Chondrocyte (in vitro differentiated cells): ENCODE results near the gene GRID2. TPM values are rescaled to one million over a fixed set of nuclear protein-coding genes. Genes with fewer than 3 reads are reported as not detected.

ENCODE experiments used
- DNase-seq: peaks from one replicate; pipeline ENCODE4 v3.0.0; 2021; ENCODE audit warnings: mixed read lengths, low spot score
- H3K27ac Mint-ChIP-seq: one replicate; pipeline ENCODE4 v1.8.0; 2021; ENCODE audit warnings: mild to moderate bottlenecking, moderate library complexity, mixed read lengths; ENCODE audit not compliant: unreplicated experiment
- H3K27me3 Mint-ChIP-seq: 2 replicates; pipeline ENCODE4 v1.8.0; 2021; ENCODE audit warnings: low read depth, mixed read lengths
- H3K36me3 Mint-ChIP-seq: 2 replicates; pipeline ENCODE4 v1.8.0; 2021; ENCODE audit warnings: low read depth, mixed read lengths
- H3K4me1 Mint-ChIP-seq: 2 replicates; pipeline ENCODE4 v1.8.0; 2021; ENCODE audit warnings: low read depth, mild to moderate bottlenecking, mixed read lengths
- H3K4me3 Mint-ChIP-seq: one replicate; pipeline ENCODE4 v1.8.0; 2021; ENCODE audit warnings: mild to moderate bottlenecking, moderate library complexity, mixed read lengths; ENCODE audit not compliant: unreplicated experiment
- H3K9me3 Mint-ChIP-seq: 2 replicates; pipeline ENCODE4 v1.8.0; 2021; ENCODE audit warnings: low read depth, mixed read lengths
- CTCF ChIP-seq: fragments of 200-600 bp; sonication (generic); IDR thresholded peaks from 2 replicates; pipeline ENCODE4 v1.5.0; 2021; ENCODE audit warnings: antibody characterized with exemption, mild to moderate bottlenecking, moderate library complexity
- total RNA-seq: library from RNA; stranded (reverse); gene quantifications from 3 replicates; pipeline ENCODE4 v1.2.1, GENCODE V29; 2021

Gene GRID2
- total RNA-seq, 1 donor from 2014 or later = not detected

GRCh38 chr4:93061826-93062225 lies 758.1 kb downstream of the GRID2 start:
- no peak for TF ChIP-seq CTCF
- DNase-seq = no peak
- H3K36me3 Mint-ChIP-seq = no peaks in the 10 kb centered on the region
- no peaks in the 10 kb centered on the region for H3K9me3 Mint-ChIP-seq
- peaks cover 18% of the 10 kb centered on the region for H3K27me3 Mint-ChIP-seq
- no peaks in the 10 kb centered on the region for H3K4me1 Mint-ChIP-seq
- H3K4me3 Mint-ChIP-seq = no peak overlapping the region
- no peak overlapping the region for H3K27ac Mint-ChIP-seq

GRCh38 chr4:93063325-93063724 lies 759.6 kb downstream of the GRID2 start:
- H3K27ac Mint-ChIP-seq = no peak overlapping the region
- no peaks in the 10 kb centered on the region for H3K36me3 Mint-ChIP-seq
- no peaks in the 10 kb centered on the region for H3K4me1 Mint-ChIP-seq
- no peak for DNase-seq
- no peak overlapping the region for H3K4me3 Mint-ChIP-seq
- peaks cover 11% of the 10 kb centered on the region for H3K27me3 Mint-ChIP-seq
- H3K9me3 Mint-ChIP-seq = no peaks in the 10 kb centered on the region
- TF ChIP-seq CTCF = no peak

- Mint-ChIP-seq H3K27me3 (peaks cover 11% of the 10 kb centered on the region), H3K27ac (no peak overlapping the region)
These were observed 762.0 kb downstream of the GRID2 start for GRCh38 chr4:93065790-93066189.

GRCh38 chr4:93066749-93067148 lies 763.0 kb downstream of the GRID2 start:
- Mint-ChIP-seq H3K27ac (no peak overlapping the region), H3K9me3 (no peaks in the 10 kb centered on the region)
- no peak for DNase-seq

More at GRCh38 chr4:93065790-93066189, 762.0 kb downstream of the GRID2 start:
- Mint-ChIP-seq H3K9me3 (no peaks in the 10 kb centered on the region), H3K4me1 (no peaks in the 10 kb centered on the region), H3K36me3 (no peaks in the 10 kb centered on the region), H3K4me3 (no peak overlapping the region)
- DNase-seq = no peak
- no peak for TF ChIP-seq CTCF

GRCh38 chr4:93072292-93072691 lies 768.5 kb downstream of the GRID2 start:
- TF ChIP-seq CTCF = no peak
- Mint-ChIP-seq H3K27me3 (peaks cover 5% of the 10 kb centered on the region), H3K4me3 (no peak overlapping the region), H3K36me3 (no peaks in the 10 kb centered on the region), H3K4me1 (peaks cover 2% of the 10 kb centered on the region), H3K9me3 (no peaks in the 10 kb centered on the region), H3K27ac (no peak overlapping the region)
- DNase-seq = no peak

More at GRCh38 chr4:93066749-93067148, 763.0 kb downstream of the GRID2 start:
- Mint-ChIP-seq H3K36me3 (no peaks in the 10 kb centered on the region), H3K4me3 (no peak overlapping the region), H3K27me3 (peaks cover 10% of the 10 kb centered on the region), H3K4me1 (no peaks in the 10 kb centered on the region)
- TF ChIP-seq CTCF = no peak
